IMR-90 (cell line): ENCODE results near the gene OR9A2.

ENCODE experiments used
- MXI1 ChIP-seq: IDR thresholded peaks from 2 replicates; pipeline ENCODE4 v1.6.1; 2012; ENCODE audit warnings: low read depth, mild to moderate bottlenecking, low read length, moderate library complexity, borderline replicate concordance
- POLR2A ChIP-seq: IDR thresholded peaks from 2 replicates; pipeline ENCODE4 v1.6.1; 2012; ENCODE audit warnings: mild to moderate bottlenecking, low read depth, low read length
- RFX5 ChIP-seq: IDR thresholded peaks from 2 replicates; pipeline ENCODE4 v1.8.0; 2012; ENCODE audit warnings: low read depth, mild to moderate bottlenecking, low read length, moderate library complexity
- TF ChIP-seq, protein P1 (sequence below): conservative IDR thresholded peaks from 2 replicates; pipeline ENCODE4 v1.5.1; 2012; ENCODE audit warnings: mild to moderate bottlenecking, low read depth, low read length, improper control_type of control experiment
- TF ChIP-seq, protein P2 (sequence below): fragments of 150-350 bp; IDR thresholded peaks from 2 replicates; pipeline ENCODE4 v1.6.1; 2017; ENCODE audit warnings: mild to moderate bottlenecking, antibody characterized with exemption, low read length, low read depth

DNA sequence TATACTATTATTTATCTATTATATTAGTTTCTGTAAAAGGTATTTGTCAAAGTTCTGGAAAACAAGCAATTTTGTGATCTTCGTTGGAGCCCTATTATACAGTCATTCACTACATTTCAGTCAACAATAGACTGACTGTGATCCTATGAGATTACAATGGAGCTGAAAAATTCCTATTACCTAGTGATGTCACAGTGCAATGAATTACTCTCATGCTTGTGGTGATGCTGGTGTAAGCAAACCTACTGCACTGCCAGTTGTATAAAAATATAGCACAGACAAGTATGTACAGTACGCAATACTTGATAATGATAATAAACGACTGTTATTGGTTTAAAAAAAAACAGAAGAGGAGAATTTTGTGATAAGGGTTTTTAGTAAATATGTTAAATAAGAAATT is 46.6 kb upstream of the OR9A2 start:
- TF ChIP-seq MXI1 = no peak
- TF ChIP-seq, protein P1, sequence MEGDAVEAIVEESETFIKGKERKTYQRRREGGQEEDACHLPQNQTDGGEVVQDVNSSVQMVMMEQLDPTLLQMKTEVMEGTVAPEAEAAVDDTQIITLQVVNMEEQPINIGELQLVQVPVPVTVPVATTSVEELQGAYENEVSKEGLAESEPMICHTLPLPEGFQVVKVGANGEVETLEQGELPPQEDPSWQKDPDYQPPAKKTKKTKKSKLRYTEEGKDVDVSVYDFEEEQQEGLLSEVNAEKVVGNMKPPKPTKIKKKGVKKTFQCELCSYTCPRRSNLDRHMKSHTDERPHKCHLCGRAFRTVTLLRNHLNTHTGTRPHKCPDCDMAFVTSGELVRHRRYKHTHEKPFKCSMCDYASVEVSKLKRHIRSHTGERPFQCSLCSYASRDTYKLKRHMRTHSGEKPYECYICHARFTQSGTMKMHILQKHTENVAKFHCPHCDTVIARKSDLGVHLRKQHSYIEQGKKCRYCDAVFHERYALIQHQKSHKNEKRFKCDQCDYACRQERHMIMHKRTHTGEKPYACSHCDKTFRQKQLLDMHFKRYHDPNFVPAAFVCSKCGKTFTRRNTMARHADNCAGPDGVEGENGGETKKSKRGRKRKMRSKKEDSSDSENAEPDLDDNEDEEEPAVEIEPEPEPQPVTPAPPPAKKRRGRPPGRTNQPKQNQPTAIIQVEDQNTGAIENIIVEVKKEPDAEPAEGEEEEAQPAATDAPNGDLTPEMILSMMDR = no peak
- TF ChIP-seq RFX5 = no peak
- TF ChIP-seq POLR2A = no peak
- TF ChIP-seq, protein P2, sequence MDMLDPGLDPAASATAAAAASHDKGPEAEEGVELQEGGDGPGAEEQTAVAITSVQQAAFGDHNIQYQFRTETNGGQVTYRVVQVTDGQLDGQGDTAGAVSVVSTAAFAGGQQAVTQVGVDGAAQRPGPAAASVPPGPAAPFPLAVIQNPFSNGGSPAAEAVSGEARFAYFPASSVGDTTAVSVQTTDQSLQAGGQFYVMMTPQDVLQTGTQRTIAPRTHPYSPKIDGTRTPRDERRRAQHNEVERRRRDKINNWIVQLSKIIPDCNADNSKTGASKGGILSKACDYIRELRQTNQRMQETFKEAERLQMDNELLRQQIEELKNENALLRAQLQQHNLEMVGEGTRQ = no peak
